ENCODE measurements around the gene PPP1R15A.
"Not testable (repeated sequence)": the region's sequence is repeated elsewhere in the genome, so short reads cannot be mapped to it uniquely, and the experiment has no call there.

The PPP1R15A gene

GRCh38 chr19:48872182-48872883 lies at the start of gene PPP1R15A:
PPP1R15A (plus strand) TSS chr19:48872421; CDS start chr19:48873234, 813 bp downstream.
- peak; percentile 100 for DNase-seq

- no peak for DNase-seq
Measured at GRCh38 chr19:48822514-48822913, 49.7 kb upstream of the PPP1R15A start.

GRCh38 chr19:48826606-48827020 lies 45.6 kb upstream of the PPP1R15A start:
- no peak for DNase-seq

- no peak for DNase-seq
Measured at GRCh38 chr19:48830088-48830487, 42.1 kb upstream of the PPP1R15A start.

GRCh38 chr19:48830965-48831364 lies 41.3 kb upstream of the PPP1R15A start:
- no peak for DNase-seq

GRCh38 chr19:48833049-48833448 lies 39.2 kb upstream of the PPP1R15A start:
- DNase-seq, result no peak

- DNase-seq, result no peak
Measured at GRCh38 chr19:48833977-48834376, 38.2 kb upstream of the PPP1R15A start.

- peak; percentile 93 for DNase-seq
Measured at GRCh38 chr19:48835734-48836088, 36.5 kb upstream of the PPP1R15A start.

- DNase-seq, result no peak
Measured at GRCh38 chr19:48836089-48837017, 35.9 kb upstream of the PPP1R15A start, which contains the start of gene HSD17B14. HSD17B14 (minus strand) TSS chr19:48836491; CDS start chr19:48836411, 80 bp downstream.

GRCh38 chr19:48837051-48837524 lies 35.1 kb upstream of the PPP1R15A start:
- DNase-seq, result peak; percentile 87

GRCh38 chr19:48837687-48838086 lies 34.5 kb upstream of the PPP1R15A start:
- DNase-seq, result no peak

GRCh38 chr19:48841047-48841446 lies 31.2 kb upstream of the PPP1R15A start:
- DNase-seq, result no peak

GRCh38 chr19:48841571-48841970 lies 30.6 kb upstream of the PPP1R15A start:
- no peak for DNase-seq

GRCh38 chr19:48842789-48843162 lies 29.4 kb upstream of the PPP1R15A start:
- DNase-seq, result peak; percentile 69

- DNase-seq, result no peak
Measured at GRCh38 chr19:48844472-48844871, 27.7 kb upstream of the PPP1R15A start.

GRCh38 chr19:48845384-48845783 lies 26.8 kb upstream of the PPP1R15A start:
- no peak for DNase-seq

- not testable (repeated sequence) for DNase-seq
Measured at GRCh38 chr19:48846659-48847058, 25.6 kb upstream of the PPP1R15A start.

- DNase-seq, result no peak
Measured at GRCh38 chr19:48852292-48852691, 19.9 kb upstream of the PPP1R15A start.

- DNase-seq, result no peak
Measured at GRCh38 chr19:48853483-48853882, 18.7 kb upstream of the PPP1R15A start.

- DNase-seq, result no peak
Measured at GRCh38 chr19:48854103-48854502, 18.1 kb upstream of the PPP1R15A start.

- no peak for DNase-seq
Measured at GRCh38 chr19:48856921-48857320, 15.3 kb upstream of the PPP1R15A start.

- DNase-seq, result peak; percentile 89
Measured at GRCh38 chr19:48858984-48859710, 13.1 kb upstream of the PPP1R15A start.
